ENCODE data around the gene CCDC12. TPM values are rescaled to one million over a fixed set of nuclear protein-coding genes. Genes with fewer than 3 reads are reported as not detected.

Gene CCDC12
- total and polyA plus RNA-seq, 4 donors = 34.2 to 129 (median 70.0) TPM

DNA sequence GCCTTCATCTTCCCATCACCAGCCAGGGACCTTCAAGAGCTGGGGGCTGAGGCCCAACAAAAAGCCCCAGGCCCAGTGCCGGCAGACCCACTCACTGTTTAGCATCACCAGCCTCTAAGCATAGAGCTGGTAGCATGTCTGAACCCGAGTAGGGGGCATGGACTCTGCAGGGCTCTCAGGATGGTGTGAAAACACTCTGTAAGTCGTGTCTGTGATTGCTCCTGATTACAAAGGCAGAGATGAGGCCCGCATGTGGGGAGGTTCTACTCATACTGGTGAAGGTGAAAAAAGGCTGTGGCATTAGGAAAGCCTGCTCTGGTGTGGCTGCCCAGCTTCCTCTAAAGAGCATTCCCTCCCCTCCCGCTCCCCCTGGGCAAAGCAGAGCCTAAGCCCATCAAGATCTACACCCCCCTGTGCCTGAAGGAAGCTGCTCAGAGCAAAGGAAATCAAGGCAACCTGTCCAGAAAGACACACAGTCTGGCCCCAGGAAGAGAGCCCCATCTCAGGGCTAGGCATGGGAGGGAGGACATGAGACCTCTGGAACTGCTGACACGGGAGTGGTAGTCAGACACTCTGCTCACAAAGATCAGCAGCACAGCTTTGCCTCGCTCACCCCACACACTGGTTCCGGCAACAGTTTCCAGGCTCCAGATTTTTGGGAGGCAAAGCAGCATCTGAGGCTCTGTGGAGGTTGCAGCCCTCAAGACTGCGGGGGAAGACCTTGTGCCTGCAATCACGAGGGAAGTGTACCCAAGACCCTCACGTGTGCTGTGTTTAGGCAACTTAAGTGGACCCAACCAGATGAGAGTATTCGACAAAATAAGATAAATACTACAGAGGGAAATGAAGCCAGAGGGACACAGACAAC lies 36.7 kb downstream of the CCDC12 start:
- TF ChIP-seq, protein P1, sequence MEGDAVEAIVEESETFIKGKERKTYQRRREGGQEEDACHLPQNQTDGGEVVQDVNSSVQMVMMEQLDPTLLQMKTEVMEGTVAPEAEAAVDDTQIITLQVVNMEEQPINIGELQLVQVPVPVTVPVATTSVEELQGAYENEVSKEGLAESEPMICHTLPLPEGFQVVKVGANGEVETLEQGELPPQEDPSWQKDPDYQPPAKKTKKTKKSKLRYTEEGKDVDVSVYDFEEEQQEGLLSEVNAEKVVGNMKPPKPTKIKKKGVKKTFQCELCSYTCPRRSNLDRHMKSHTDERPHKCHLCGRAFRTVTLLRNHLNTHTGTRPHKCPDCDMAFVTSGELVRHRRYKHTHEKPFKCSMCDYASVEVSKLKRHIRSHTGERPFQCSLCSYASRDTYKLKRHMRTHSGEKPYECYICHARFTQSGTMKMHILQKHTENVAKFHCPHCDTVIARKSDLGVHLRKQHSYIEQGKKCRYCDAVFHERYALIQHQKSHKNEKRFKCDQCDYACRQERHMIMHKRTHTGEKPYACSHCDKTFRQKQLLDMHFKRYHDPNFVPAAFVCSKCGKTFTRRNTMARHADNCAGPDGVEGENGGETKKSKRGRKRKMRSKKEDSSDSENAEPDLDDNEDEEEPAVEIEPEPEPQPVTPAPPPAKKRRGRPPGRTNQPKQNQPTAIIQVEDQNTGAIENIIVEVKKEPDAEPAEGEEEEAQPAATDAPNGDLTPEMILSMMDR (IDR thresholded peaks at IDR 0.05; ENCODE audit: control extremely low read depth, extremely low read depth) = no peak
- Histone ChIP-seq H3K4me3 (no peak overlapping the region), H3K27me3 (ENCODE audit: control insufficient read depth in 3 of 3, insufficient read depth in 3 of 3, low read length in 2 of 3) (no peaks in the 10 kb centered on the region), H3K9me3 (ENCODE audit: control insufficient read depth in 4 of 4, insufficient read depth in 3 of 4, low read length in 3 of 4) (no peaks in the 10 kb centered on the region), H3K27ac (ENCODE audit: low read depth in 1 of 2, low read length in 1 of 2) (peak overlapping the region; percentile 71 to 87), H3K4me1 (ENCODE audit: control insufficient read depth in 5 of 5, insufficient read depth in 5 of 5, low read length in 5 of 5) (peaks cover 16 to 52% (median 17%) of the 10 kb centered on the region in 5 donors), H3K9ac (ENCODE audit: insufficient read depth in 1 of 2, low read length in 2 of 2) (no peak overlapping the region), H3K36me3 (ENCODE audit: control insufficient read depth in 4 of 4, insufficient read depth in 4 of 4, low read length in 4 of 4) (peaks cover 0 to 26% (median 14%) of the 10 kb centered on the region in 4 donors)
- ATAC-seq (ENCODE audit: insufficient read depth, low FRiP score) (no peak), DNase-seq (no peak)
- 61 to 71% methylated on average over 12 of the region's 12 CpGs for WGBS, 2 donors

DNA sequence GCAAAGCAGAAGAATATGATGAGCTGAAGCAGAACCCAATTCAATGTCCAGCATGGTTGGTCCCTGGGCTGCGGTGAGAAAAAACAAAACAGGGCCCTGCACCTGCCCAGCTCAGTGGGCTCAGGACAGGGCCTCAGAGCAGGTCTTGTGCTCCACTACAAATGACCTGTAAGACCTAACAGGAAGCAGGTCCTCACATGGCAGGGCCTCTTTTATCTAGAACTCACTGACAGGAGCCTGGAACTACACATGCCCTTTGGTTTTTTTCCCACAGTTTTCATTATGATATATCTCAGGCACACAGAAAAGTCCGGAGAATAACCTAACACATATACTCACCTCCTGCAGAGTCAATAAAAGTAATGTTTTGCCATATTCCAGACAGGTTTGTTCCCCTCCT lies 38.4 kb downstream of the CCDC12 start:
- DNase-seq (no peak), ATAC-seq (ENCODE audit: insufficient read depth, low FRiP score) (no peak)
- WGBS, 2 donors = 93% methylated on average over 2 of the region's 2 CpGs
- TF ChIP-seq, protein P1 (IDR thresholded peaks at IDR 0.05; ENCODE audit: control extremely low read depth, extremely low read depth) = no peak
- Histone ChIP-seq H3K9me3 (ENCODE audit: control insufficient read depth in 4 of 4, insufficient read depth in 3 of 4, low read length in 3 of 4) (no peaks in the 10 kb centered on the region), H3K27me3 (ENCODE audit: control insufficient read depth in 3 of 3, insufficient read depth in 3 of 3, low read length in 2 of 3) (no peaks in the 10 kb centered on the region), H3K9ac (ENCODE audit: insufficient read depth in 1 of 2, low read length in 2 of 2) (no peak overlapping the region), H3K4me3 (no peak overlapping the region), H3K4me1 (ENCODE audit: control insufficient read depth in 5 of 5, insufficient read depth in 5 of 5, low read length in 5 of 5) (peaks cover 17 to 54% (median 30%) of the 10 kb centered on the region in 5 donors), H3K36me3 (ENCODE audit: control insufficient read depth in 4 of 4, insufficient read depth in 4 of 4, low read length in 4 of 4) (peaks cover 0 to 26% (median 14%) of the 10 kb centered on the region in 4 donors), H3K27ac (ENCODE audit: low read depth in 1 of 2, low read length in 1 of 2) (peak overlapping the region; percentile 18 to 87)

DNA sequence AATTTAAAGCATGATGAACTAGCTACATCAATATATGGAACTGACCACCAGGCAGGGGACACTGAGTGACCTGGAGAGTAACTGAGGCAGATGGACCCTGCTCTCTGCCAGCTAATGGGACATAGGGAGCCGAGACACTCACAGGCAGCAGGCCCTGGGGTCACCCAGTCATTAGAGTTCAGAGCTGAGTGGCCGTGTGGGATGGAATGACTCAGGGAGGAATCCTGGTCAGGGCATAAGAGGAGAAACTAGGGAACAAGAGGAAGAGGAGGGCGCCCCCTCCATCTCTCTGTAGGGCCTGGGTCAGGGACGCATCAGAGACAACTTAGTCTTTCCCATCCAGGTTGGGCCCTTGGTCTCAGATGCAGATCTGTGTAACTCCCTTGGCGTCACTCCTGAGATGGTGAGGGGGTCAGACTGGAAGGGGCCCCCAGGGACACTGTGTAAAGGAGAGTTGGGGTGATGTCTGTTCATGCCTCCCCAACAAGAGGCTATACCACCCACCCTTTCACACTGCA lies 39.8 kb downstream of the CCDC12 start:
- TF ChIP-seq, protein P1 (IDR thresholded peaks at IDR 0.05; ENCODE audit: control extremely low read depth, extremely low read depth) = no peak
- peak overlapping the region; percentile 26 to 87 for H3K27ac ChIP-seq (ENCODE audit: low read depth in 1 of 2, low read length in 1 of 2)
- no peaks in the 10 kb centered on the region for H3K9me3 ChIP-seq (ENCODE audit: control insufficient read depth in 4 of 4, insufficient read depth in 3 of 4, low read length in 3 of 4)
- 82 to 90% methylated on average over 5 of the region's 5 CpGs for WGBS, 2 donors
- ATAC-seq (ENCODE audit: insufficient read depth, low FRiP score) (no peak), DNase-seq (no peak)
- peaks cover 0 to 23% (median 14%) of the 10 kb centered on the region in 4 donors for H3K36me3 ChIP-seq (ENCODE audit: control insufficient read depth in 4 of 4, insufficient read depth in 4 of 4, low read length in 4 of 4)
- no peak overlapping the region for H3K9ac ChIP-seq (ENCODE audit: insufficient read depth in 1 of 2, low read length in 2 of 2)
- no peak overlapping the region for H3K4me3 ChIP-seq
- peaks cover 31 to 56% (median 43%) of the 10 kb centered on the region in 5 donors for H3K4me1 ChIP-seq (ENCODE audit: control insufficient read depth in 5 of 5, insufficient read depth in 5 of 5, low read length in 5 of 5)
- no peaks in the 10 kb centered on the region for H3K27me3 ChIP-seq (ENCODE audit: control insufficient read depth in 3 of 3, insufficient read depth in 3 of 3, low read length in 2 of 3)
